Endometrium (tissue), 2 donors: ENCODE data around the gene CADM1.

Experiments
- FAIRE-seq: peaks from 2 replicates; lab custom pipeline; 2012; peaks lifted over from hg19 to GRCh38; lab: Jason Lieb, UNC
- donor health status: control.
- donor health status: control.

CADM1 gene

DNA sequence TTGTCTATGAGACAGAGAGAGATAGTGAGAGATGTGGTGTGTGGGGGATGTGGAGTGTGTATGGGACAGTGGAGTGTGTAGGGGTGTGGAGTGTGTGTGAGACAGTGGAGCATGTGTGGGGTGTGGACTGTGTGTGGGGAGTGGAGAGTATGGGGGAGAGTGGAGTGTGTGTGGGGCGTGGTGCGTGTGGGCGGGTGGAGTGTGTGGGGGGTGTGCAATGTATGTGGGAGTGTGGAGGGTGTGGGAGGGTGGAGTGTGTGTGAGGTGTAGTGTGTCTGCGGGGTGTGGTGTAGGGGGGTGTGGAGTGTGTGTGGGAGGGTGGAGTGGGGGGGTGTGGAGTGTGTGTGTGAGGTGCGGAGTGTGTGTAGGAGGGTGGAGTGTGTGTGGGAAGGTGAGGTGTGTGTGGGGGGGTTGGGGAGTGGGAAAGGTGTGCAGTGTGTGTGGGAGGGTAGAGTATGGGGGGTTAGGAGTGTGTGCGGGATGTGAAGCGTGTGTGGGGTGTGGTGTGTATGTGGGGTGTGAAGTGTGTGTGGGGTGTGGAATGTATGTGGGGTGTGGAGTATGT is 356.9 kb downstream of the CADM1 start:
- FAIRE-seq: no peak

DNA sequence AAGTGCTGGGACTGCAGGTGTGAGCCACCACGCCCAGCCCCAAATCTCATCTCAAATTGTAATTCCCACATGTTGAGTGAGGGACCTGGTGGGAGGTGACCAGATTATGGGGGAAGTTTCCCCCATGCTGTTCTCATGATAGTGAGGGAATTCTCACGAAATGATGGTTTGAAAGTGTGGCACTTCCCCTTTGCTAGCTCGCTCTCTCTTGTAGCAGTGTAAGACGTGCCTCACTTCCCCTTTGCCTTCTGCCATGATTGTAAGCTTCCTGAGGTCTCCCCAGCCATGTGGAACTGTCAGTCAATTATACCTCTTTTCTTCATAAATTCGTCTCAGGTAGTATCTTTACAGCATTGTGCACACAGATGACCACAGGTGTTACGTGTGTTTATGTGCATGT is 357.8 kb downstream of the CADM1 start:
- FAIRE-seq: no peak

DNA sequence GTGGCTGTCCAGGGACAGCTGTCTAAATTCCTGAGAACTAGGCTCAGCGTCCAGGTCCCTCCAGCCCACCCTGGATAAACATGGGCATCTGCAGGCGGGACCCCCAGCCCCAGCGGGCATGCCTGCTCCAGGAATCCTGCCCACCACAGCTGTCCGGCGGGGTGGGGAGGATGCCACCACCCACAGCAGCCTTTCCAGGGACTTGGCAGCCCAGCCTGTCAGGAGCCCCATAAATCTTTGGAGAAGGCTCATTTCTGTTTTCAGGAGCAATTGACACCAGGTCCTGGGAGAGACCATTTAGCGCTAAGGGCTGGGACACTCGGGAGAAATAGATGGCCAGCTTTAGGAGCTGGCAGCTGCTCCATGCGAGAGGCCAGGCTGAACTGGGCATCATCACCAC is 358.9 kb downstream of the CADM1 start:
- FAIRE-seq: no peak

DNA sequence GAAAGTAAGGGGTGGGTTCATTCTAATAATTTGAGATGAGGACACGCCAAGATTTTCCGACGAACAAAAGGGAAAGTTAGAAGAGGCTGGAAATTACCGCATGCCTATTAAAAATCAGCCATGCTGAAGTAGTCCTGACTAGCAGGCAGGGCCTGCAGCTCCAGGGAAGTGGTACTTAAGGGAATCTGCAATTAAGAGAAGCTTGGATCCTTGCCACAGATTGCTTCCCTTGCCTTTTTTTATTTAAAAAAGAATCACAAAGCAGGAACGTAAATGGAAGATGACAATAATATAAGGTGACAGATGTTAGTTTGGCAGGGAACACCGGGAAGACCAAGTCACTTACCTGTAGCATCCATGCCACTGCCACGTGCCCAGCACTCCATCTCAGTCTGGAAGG is 359.3 kb downstream of the CADM1 start:
- FAIRE-seq: no peak

DNA sequence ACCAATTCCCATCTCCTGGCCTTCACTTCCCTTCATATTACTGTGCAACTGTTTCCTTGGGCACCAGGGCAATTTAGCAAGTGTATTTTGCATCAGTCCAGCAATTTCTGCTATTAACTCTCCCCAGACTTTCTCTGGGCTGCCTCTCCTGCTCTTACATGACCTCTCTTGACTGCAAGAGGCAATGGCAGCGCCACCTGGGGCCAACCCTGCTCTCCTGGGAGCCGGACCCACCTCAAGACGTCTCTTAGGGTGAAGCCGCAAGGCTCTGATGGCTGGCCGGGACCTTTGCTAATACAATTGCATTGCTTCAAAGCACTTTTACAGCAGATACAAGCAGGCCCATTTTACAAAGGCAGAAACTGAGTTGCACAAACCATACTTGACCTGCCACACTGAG is 360.2 kb downstream of the CADM1 start:
- no peak for FAIRE-seq

- no peak for FAIRE-seq
Measured at GRCh38 chr11:115141231-115142114, 362.7 kb downstream of the CADM1 start.

DNA sequence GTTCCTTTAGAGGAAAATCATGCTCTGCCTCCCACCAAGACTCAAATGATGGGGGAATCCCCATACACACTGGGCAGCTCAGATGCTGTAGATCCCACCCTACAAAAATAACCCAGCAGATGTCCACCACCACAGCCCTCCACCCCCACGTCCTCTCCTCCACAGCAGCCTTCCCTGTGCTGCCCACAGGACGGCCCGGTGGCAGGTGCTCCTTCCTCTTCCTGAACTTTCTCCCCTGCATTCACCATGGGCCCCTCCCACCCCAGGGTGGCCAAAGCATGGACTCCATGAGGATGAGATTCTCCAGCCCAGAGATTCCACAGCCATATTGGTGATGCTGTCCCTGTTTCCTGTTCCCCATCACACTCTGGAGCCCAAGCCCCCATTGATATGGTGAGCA is 368.3 kb downstream of the CADM1 start:
- no peak for FAIRE-seq

DNA sequence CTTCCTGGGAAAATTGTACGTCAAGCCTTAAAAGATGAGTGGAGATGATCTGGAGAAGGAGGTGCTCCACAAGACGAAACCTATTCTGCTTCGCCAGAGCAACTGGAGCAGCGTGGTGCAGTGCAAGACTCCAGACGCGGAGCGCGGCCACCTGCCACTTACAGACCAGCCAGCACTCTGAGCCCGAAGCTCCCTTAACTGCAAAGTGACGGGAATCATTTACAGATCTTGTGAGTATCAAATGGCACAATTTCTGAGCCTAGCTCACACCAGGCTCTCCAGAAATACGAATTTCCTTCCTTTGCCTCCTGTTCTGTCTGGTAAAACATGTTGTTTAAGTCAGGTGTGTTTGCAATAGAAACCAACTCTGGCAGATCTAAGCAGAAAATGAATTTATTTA is 369.3 kb downstream of the CADM1 start:
- FAIRE-seq: no peak

DNA sequence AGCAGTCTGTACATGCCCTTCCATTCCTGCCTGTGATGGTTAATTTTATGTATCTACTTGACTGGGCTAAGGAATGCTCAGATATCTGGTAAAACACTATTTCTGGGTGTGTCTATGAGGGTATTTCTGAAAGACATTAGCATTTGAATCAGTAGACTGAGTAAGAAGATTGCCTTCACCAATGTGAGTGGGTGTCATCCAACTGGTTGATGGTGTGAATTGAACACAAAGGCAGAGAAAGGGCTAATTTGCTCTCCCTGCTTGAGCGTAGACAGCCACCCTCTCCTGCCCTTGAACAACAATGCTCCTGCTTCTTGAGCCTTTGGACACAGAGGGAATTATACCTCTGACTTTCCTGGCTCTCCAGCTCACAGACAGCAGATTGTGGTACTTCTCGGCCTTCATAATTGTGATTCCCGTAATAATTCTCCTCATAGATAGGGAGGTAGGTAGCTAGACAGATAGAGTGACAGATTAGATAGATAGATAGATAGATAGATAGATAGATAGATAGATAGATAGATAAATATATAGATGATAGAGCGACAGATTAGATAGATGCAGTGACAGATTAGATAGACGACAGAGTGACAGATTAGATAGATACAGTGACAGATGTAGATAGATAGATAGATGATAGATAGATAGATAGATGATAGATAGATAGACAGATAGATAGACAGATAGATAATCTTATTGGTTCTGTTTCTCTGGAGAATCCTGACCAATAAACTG is 370.6 kb downstream of the CADM1 start:
- no peak for FAIRE-seq

- FAIRE-seq: no peak
Measured at GRCh38 chr11:115132436-115133228, 371.6 kb downstream of the CADM1 start.

DNA sequence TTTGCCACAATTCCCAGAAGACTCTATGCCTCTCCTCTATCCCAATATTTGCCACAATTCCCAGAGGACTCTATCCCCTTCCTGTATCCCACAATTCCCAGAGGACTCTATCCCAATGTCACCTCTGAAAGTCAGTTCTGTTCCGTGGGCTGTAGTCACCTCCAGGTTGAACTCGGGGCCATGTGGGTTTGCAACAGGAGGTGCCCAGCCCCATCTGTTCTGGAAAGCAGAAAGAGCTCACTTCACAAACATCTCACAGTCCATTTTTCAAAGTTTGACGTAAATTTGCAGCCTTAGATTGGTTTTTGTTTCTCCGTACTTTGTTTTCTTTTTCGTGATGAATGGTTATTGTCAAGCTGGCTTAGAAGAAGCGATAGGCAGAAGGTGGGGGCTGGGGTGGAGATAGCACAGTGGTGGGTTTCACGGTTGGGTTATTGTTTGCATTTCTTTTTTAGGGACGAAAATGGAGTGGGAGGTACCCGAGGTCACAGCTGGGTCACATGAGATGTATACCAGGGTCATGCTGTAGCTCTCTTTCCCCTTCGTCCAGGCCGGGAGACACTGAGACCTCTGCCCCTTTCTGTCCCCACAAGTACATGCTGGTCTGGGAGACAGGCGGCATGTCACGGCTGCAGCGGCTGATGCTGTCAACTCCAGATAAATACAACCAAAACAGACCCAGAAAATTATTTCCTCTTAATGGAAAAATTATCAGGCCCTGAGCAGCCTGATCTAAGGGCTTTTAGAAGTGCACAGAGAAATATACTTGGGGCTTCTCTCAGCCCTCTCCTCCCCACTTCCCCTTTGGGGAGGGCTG is 374.5 kb downstream of the CADM1 start:
- FAIRE-seq: no peak

DNA sequence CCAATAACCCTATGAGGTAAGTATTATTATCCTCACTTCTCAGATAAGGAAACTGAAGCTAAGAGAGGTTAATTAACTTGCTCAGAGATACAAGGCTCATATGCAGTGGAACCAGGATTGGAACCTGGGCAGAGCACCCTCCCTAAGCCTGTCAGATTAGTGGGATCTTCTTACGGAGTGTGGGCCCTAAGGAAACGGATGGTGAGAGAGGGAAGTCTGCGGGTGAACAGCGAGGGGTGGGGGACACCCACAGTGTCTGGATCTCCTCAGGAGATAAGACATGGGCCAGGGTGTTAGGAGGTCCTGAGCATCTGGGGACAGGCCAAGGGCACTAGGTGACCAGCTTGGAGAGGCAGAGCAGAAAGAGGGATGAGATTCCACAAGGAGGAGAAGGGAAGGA is 376.0 kb downstream of the CADM1 start:
- no peak for FAIRE-seq

GRCh38 chr11:115127790-115128189 is 376.4 kb downstream of the CADM1 start:
- FAIRE-seq: no peak

DNA sequence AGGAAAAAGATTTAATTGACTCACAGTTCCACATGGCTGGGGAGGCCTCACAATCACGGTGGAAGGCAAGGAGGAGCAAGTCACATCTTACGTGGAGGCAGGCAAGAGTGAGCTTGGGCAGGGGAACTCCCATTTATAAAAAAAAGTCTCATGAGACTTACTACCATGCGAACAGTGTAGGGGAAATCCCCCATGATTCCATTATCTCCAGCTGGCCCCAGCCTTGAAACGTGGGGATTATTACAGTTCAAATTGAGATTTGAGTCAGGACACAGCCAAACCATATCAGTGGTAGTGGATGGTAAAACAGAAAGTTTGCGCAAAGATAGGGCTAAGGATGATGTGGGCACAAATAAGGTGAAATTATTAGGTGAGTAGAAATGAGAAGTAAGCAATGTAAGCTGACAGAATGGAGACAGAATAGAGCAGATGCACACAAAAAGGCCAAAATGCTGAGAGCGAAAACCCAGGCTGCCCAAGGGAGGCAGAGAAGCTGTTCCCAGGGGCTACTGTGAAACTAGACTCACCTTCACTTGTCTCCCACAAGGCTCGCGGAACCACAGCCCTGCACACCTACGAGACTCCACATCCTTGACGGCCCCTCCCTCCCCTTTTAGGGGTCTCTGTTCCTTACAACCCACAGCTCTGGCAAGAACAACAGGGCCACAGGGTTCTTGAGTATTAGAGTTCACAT is 377.6 kb downstream of the CADM1 start:
- no peak for FAIRE-seq

GRCh38 chr11:115126092-115126491 is 378.1 kb downstream of the CADM1 start:
- no peak for FAIRE-seq

DNA sequence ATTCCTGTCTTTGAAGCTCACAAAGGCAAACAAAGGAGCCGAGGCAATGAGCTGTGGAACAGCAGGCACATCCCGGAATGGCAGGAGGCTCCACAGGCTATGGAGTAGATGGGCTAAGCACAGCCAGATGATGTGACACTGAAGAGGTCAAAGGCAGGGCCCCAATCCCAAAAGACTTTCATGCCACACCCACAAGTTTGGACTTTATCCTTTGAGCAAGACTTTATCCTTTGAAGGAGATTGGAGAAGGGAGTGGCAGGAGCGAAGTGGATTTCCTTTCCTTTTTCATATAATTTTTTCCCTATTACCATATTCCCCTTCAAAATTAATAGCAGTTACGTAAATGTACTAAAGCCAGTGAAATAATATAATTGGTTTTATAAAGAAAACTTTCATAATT is 379.4 kb downstream of the CADM1 start:
- FAIRE-seq: no peak

- FAIRE-seq: no peak
Measured at GRCh38 chr11:115123641-115124040, 380.6 kb downstream of the CADM1 start.

DNA sequence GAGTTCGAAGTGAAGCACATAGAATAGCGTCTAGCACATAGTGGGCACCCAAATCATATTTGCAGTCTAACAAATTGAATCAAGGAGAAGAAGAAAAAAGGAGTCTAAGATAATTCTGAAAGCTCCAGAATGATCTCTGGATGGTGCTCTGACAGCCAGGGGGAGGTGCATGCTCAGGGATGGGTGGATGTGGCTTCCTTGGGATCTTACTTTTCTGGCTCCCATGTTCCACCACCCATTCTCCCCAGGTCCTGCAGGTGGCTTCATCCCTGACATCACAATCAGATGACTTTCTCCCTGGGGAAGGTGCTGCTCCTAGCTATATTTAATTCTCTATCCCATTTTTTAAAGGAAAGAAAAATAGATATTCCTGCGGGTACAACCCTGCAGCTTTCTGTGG is 381.9 kb downstream of the CADM1 start:
- no peak for FAIRE-seq
